ENCODE data around the gene SLC39A11. TPM values are rescaled to one million over a fixed set of nuclear protein-coding genes. Genes with fewer than 3 reads are reported as not detected.

The SLC39A11 gene
- total RNA-seq, 1 donor = 15.8 TPM

DNA sequence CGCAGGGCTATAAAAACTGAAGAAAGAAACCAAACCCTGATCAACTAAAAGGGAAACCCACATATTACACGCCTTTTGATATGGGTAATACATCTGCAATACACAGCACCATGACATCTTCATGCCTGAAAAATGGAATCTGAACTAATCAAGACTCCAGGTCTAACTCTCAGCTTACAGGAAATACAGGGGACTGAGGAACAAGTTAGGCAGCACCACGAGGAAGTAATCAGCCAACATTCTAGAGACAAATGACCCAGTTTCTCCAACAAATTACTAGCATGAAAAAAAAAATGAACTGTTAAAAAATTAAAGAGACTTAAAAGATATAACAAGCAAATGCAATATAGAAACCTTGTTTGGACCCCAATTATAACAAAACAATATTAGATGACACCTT is 9.1 kb downstream of the SLC39A11 start:
- no peak for DNase-seq (ENCODE audit: low read depth)
- TF ChIP-seq, protein P1, sequence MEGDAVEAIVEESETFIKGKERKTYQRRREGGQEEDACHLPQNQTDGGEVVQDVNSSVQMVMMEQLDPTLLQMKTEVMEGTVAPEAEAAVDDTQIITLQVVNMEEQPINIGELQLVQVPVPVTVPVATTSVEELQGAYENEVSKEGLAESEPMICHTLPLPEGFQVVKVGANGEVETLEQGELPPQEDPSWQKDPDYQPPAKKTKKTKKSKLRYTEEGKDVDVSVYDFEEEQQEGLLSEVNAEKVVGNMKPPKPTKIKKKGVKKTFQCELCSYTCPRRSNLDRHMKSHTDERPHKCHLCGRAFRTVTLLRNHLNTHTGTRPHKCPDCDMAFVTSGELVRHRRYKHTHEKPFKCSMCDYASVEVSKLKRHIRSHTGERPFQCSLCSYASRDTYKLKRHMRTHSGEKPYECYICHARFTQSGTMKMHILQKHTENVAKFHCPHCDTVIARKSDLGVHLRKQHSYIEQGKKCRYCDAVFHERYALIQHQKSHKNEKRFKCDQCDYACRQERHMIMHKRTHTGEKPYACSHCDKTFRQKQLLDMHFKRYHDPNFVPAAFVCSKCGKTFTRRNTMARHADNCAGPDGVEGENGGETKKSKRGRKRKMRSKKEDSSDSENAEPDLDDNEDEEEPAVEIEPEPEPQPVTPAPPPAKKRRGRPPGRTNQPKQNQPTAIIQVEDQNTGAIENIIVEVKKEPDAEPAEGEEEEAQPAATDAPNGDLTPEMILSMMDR (IDR thresholded peaks at IDR 0.05; ENCODE audit: insufficient read depth, low read length) = no peak
- H3K4me3 ChIP-seq (ENCODE audit: low read depth, low read length) = no peak overlapping the region

DNA sequence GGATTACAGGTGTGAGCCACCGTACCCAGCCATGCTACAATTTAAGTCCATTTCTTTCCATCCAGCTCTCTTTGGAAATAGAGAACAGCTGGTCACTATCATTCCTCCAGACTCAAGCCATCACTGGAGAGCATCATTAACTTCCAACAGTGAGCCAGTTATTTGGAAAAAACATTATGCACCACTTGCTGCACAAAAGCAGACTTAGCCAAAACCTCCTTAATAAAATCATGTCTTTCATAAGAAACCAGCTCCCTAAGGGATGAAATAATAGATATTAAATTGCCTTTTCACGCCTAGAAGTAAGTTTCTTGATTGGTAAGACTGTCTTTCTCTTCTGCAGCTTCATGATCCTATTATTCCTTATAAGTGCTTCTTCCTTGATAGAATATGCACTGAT is 17.9 kb downstream of the SLC39A11 start:
- TF ChIP-seq, protein P1 (IDR thresholded peaks at IDR 0.05; ENCODE audit: insufficient read depth, low read length) = no peak
- no peak for DNase-seq (ENCODE audit: low read depth)

DNA sequence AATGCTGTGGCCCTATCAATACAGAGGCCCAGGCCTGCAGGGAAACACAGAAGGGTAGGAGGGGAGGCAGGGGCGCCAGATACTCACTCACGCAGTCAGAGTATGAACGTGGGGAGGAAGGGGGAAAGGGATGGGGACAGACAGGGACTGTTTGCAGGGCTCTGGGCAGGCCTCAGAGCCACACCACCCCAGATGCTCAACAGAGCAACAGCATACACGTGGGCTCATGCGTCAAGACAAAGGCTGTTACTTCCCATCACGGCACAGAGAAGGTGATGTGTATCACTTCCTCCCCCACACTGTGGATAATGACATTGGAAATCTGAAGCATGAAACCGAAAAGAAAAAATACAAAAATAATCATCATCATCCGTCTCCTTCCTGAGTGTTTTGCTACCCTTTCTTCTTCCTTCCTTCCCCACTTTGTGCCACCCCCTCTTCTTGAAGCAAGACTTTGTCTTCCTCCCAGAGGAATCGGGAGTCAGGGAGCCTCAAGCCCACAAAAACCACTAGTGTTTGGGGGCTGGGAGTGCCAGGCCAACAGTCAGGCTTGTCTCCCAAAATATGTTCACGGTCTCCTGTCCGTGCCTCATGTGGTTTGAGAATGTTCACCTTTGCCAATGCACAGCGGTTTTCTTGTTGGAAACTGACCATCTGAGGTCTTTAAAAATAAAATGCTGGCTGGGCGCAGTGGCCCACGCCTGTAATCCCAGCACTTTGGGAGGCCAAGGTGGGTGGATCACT is 20.1 kb downstream of the SLC39A11 start:
- DNase-seq (ENCODE audit: low read depth) = no peak
- TF ChIP-seq, protein P1 (IDR thresholded peaks at IDR 0.05; ENCODE audit: insufficient read depth, low read length) = no peak
- H3K4me3 ChIP-seq (ENCODE audit: low read depth, low read length) = no peak overlapping the region

More for the DNA sequence above, 17.9 kb downstream of the SLC39A11 start:
- H3K4me3 ChIP-seq (ENCODE audit: low read depth, low read length) = no peak overlapping the region

DNA sequence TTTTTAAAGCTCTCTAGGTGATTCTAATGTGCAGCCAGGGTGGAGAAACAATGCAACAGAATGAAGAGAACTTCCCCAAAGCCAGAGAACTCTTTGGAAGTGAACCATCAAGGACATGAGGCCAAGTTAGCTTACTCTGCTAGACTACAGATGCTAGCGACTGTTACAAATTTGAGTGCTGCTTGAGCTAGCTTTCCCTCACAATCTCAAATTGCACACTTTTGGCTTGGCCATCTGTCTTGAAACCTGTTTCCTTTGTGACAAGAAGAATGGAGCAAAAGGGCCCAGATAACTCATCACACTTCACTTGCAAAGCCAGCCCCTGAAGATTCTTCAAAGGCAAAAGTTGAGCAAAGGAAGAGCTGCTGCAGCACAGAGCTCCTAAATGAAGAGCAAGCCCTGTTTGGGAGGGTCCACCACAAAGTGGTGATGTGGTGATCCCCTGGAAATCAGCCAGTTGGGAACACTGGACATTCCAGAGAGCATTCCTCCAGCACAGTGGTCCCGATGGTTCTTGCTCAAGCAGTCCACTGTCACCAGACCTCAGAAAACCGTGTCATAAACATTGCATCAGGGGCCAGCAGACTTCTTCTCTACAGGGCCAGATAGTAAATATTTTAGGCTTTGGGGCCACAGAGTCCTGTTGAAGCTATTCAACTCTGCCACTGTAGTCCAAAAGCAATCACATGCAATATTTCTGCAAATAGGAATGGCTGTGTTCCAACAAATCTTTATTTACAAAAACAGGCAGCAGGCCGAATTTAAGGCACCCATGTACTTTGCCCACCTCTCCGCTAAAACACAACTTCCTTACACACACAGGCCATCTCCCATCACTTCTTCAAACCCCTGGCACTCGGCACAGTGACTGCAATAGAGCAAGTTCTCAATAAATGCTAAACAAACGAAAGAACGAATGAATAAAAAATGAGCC is 21.2 kb downstream of the SLC39A11 start:
- TF ChIP-seq, protein P1 (IDR thresholded peaks at IDR 0.05; ENCODE audit: insufficient read depth, low read length) = no peak
- peak; percentile 46 for DNase-seq (ENCODE audit: low read depth)
- no peak overlapping the region for H3K4me3 ChIP-seq (ENCODE audit: low read depth, low read length)

DNA sequence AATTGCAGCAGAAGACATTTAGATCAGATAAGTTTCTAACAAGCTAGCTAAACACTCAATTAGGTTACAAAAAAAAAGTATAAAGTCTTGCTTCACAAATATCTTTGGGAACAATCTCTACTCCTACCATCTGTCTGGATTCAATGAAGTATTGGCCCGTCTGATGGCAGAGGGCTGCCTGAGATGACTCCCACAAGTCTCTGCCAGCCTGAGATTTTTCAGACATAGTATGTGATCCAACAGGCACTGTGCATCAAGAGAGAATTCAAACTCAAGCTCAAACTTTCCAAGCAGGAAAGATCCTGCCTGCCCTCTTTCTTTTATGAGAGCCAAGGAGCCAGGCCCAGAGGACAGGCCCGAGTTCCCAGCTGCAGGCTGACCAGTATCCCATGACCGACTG is 22.6 kb downstream of the SLC39A11 start:
- TF ChIP-seq, protein P1 (IDR thresholded peaks at IDR 0.05; ENCODE audit: insufficient read depth, low read length) = no peak
- no peak for DNase-seq (ENCODE audit: low read depth)
- no peak overlapping the region for H3K4me3 ChIP-seq (ENCODE audit: low read depth, low read length)

DNA sequence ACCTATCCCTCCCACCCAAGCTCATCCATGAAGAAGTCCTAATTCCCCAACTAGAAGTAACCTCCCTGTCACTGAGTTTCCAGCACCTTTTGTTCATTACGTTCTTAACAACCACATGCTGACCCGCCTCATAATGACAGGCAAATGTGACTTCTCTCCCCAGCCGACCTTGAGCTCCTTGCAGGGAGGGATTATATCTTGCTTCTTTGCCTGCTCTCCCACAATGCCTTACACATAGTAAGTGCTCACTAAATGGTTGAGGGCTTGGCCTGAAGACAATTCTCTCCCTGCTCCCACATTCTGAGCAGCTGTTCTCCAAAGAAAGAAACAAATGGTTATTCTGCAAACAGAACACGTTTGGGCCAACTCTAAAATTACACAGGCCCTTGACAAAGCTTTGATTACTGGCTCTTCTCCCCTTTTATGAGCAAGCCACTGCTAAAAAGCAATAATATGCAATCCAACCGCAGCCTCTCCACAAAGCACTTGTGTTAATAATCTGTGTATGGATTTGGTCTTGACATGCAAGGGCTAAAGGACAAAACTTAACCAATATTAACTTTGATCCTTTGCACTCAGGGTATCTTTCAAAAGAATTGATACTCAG is 23.2 kb downstream of the SLC39A11 start:
- TF ChIP-seq, protein P1 (IDR thresholded peaks at IDR 0.05; ENCODE audit: insufficient read depth, low read length) = no peak
- no peak for DNase-seq (ENCODE audit: low read depth)
- no peak overlapping the region for H3K4me3 ChIP-seq (ENCODE audit: low read depth, low read length)

Data from fibroblast of the aortic adventitia (primary cell).